ENCODE measurements around the gene FTSJ1. TPM values are rescaled to one million over a fixed set of nuclear protein-coding genes. Genes with fewer than 3 reads are reported as not detected.

The FTSJ1 gene
- total RNA-seq, 1 experiment from 2014 or later: 53.9 TPM

Other genes with a start within 250 kb of the FTSJ1 start
- gene SSX1, start 220.8 kb upstream of the FTSJ1 start, total RNA-seq (2021): 0.34 TPM in 1 of 3 replicates, not detected in the others
- gene SSX3, start 119.5 kb upstream of the FTSJ1 start, total RNA-seq (2021): 0.25 TPM in 1 of 3 replicates, not detected in the others
- 0.17 TPM in 1 of 3 replicates, not detected in the others for gene SSX4, start 92.7 kb upstream of the FTSJ1 start, total RNA-seq (2021)
- 0.17 TPM in 1 of 3 replicates, not detected in the others for gene SSX4B, start 64.2 kb upstream of the FTSJ1 start, total RNA-seq (2021)
- 30.9 to 50.6 TPM (median 34.6 TPM) in 3 replicates for gene SLC38A5, start 5.9 kb upstream of the FTSJ1 start, total RNA-seq (2021)
- gene PORCN, start 32.8 kb downstream of the FTSJ1 start, total RNA-seq (2021): 16.4 to 19.7 TPM (median 16.9 TPM) in 3 replicates
- 129 to 145 TPM (median 138 TPM) in 3 replicates for gene EBP, start 45.6 kb downstream of the FTSJ1 start, total RNA-seq (2021)
- 7.5 to 10.2 TPM (median 9.9 TPM) in 3 replicates for gene TBC1D25, start 63.5 kb downstream of the FTSJ1 start, total RNA-seq (2021)
- 97.7 to 148 TPM (median 99.6 TPM) in 3 replicates for gene RBM3, start 98.3 kb downstream of the FTSJ1 start, total RNA-seq (2021)
- 28.0 to 37.4 TPM (median 30.4 TPM) in 3 replicates for gene WDR13, start 121.3 kb downstream of the FTSJ1 start, total RNA-seq (2021)
- 0.79 to 1.6 TPM (median 0.96 TPM) in 3 replicates for gene WAS, start 207.6 kb downstream of the FTSJ1 start, total RNA-seq (2021)
- gene SUV39H1, start 220.5 kb downstream of the FTSJ1 start, total RNA-seq (2021): 14.2 to 16.5 TPM (median 16.4 TPM) in 3 replicates

All from WTC11 (cell line).